HG02884 (cell line): Measurements from ENCODE around the gene CYTH4.

Experiments used
- ATAC-seq: cut with Tn5 transposase; IDR thresholded peaks from one replicate; pipeline ENCODE4 v1.9.1; 2021; ENCODE audit warnings: mild to moderate bottlenecking, moderate library complexity; ENCODE audit not compliant: unreplicated experiment

Gene CYTH4

DNA sequence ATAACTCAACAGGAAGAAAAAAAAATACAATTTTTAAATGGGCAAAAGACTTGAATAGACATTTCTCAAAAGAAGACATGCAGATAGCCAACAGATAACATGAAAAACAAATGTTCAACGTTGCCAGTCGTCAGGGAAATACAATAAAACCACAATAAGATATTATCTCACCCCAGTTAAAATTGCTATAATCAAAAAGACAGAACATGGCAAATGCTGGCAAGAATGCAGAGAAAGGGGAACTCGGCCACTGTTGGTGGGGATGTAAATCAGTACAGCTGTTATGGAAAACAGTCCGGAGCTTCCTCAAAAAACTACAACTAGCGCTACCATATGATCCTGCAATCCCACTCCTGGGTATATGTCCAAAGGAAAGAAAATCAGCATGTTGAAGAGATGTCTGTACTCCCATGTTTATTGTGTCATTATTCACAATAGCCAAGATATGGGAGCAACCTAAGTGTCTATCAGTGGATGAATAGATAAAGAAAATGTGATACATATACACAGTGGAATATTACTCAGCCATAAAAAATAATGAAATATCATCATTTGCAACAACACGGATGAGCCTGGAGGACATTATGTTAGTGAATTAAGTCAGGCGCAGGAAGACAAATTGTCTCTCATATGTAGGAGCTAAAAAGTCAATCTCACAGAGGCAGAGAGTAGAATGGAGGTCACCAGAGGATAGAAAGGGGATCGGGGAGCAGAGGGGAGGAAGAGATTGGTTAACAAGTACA is 12.2 kb upstream of the CYTH4 start:
- no peak for ATAC-seq

- ATAC-seq: no peak
Observed at GRCh38 chr22:37270928-37271650, 11.2 kb upstream of the CYTH4 start.

DNA sequence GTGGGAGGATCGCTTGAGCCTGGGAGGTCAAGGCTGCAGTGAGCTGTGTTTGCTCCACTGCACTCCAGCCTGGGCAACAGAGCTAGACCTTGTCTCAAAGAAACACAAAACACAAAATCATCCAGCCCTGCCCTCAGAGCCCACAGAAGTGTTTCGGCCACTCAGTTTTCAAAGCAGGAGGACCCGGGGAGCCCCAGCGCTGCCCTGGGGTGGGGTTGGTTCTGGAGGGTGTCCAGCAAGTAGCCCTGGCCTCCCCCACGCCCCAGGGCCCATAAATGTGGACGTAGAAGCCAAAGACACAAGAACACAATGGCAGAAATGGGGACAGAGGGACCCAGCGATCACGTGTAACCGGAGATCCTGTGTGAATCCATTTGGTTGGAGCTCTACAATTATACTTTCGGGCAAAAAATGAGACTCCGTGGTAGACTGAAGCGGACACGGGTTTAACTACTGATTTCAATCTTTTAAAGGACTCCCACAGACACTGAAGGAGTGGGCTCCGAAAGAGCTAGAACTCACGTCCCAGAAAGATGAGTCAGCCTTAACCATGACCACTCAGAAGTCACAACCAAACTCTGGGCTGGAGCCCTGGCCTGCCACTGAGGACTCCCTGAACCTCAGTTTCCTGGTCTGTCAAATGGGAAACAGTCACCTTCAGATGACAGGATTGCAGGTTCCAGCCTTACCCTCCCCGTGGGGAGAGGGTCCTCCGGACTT is 9.0 kb upstream of the CYTH4 start:
- ATAC-seq: no peak

DNA sequence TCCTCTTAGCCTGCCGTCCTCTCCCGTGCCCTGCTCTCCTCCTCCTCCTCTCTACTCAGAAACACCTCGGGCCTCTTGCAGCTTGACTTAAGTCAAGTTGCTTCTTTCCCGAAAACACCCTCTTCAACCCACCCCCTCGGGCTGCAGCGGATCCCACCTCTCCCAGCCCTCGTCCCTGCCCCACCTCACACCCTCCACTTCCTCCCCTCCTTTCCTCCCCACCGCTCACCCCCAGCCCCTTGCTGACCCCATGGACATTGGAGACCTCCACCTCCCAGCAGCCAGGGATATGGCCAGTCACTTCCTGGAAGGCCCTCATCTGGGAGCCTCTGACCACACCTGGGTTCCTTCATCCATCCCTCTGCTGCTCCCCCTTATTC is 8.5 kb upstream of the CYTH4 start:
- no peak for ATAC-seq

- ATAC-seq: no peak
Observed at GRCh38 chr22:37274380-37274862, 7.9 kb upstream of the CYTH4 start.

DNA sequence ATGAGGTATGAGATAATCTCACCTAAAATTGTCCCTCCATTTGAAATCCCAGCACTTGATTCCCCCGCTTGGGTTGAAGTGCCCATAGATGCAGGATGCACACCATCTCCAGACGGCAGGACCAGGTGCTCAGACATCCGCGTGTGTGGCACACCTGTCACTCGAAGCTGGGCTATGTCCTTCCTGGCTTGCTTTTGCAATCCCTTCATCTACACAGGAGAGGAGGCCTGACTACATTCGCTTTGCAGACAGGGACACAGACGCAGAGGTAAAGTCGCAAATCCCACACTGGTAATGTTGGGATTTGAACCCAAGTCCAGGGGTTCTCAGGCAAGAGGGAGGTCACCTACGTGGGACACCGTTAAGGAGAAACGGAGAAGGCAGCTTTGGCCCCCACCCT is 7.2 kb upstream of the CYTH4 start:
- no peak for ATAC-seq

GRCh38 chr22:37275622-37276021 is 6.7 kb upstream of the CYTH4 start:
- ATAC-seq: no peak

GRCh38 chr22:37276776-37277175 is 5.5 kb upstream of the CYTH4 start:
- no peak for ATAC-seq

DNA sequence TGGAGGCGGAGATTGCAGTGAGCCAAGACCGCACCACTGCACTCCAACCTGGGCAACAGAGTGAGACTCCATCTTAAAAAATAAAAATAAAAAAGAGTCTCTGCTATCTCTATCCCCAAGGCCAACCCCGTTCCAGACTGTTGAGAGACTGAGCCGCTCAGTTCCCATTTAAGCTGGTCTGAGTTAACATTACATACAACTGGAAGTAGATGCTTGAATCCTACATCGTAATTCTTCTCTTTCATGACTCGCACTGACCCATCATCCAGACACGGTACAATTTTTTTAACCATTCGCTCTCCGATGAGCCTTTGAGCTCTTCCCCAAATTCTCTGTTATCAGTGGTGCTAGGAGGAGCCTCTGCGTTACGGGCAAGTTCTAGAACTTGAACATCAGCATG is 4.9 kb upstream of the CYTH4 start:
- no peak for ATAC-seq

GRCh38 chr22:37278261-37278660 is 4.0 kb upstream of the CYTH4 start:
- ATAC-seq: no peak

- no peak for ATAC-seq
Observed at GRCh38 chr22:37279331-37280181, 2.8 kb upstream of the CYTH4 start.

DNA sequence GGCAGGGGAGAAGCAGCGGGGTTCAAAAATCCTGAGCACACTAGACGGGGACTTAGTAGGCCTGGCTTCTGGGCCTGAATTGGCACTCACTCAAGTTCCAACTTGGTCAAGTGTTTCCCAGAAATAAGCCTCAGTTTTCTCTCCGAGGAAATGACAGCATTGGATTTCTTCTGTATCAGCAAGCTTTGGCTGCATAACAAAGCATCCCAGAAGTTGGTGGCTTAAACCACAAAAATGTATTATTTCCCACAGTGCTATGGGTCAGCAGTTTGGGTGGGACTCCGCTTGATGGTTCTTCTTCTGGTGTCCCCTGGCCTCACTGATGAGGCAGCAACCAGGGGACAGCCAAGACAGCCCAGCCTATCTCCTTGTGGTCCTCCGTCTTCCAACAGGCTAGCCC is 1.6 kb upstream of the CYTH4 start:
- no peak for ATAC-seq

GRCh38 chr22:37281195-37281594 is 1.1 kb upstream of the CYTH4 start:
- no peak for ATAC-seq

GRCh38 chr22:37281646-37282384 is 493 bp upstream of the CYTH4 start:
- ATAC-seq: no peak

DNA sequence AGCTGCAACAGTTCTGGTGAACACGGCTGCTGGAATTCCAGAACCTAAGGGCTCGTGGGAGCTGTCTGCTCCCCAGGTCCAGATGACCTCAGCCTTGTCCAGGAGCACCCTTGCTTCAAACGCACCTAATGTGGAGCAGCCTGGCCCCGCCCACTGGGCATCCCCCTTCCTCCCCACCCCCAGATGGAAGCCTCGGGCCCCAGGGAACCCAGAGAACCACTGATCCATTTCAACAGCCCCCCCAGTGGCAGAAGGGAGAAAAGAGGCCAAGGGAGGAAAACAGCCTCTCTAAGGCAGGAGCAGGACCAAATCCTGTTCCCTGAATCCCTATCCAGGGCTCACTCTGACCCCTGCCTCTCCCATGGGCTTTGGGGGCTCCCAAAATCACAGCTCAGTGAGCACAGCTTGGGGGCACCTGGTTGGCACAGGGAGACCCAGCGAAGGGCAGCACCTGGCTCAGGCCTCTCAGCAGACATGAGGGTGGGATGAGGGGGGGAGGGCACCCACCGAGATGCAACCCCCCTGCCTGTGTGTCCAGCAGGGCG is 1.2 kb downstream of the CYTH4 start:
- no peak for ATAC-seq

DNA sequence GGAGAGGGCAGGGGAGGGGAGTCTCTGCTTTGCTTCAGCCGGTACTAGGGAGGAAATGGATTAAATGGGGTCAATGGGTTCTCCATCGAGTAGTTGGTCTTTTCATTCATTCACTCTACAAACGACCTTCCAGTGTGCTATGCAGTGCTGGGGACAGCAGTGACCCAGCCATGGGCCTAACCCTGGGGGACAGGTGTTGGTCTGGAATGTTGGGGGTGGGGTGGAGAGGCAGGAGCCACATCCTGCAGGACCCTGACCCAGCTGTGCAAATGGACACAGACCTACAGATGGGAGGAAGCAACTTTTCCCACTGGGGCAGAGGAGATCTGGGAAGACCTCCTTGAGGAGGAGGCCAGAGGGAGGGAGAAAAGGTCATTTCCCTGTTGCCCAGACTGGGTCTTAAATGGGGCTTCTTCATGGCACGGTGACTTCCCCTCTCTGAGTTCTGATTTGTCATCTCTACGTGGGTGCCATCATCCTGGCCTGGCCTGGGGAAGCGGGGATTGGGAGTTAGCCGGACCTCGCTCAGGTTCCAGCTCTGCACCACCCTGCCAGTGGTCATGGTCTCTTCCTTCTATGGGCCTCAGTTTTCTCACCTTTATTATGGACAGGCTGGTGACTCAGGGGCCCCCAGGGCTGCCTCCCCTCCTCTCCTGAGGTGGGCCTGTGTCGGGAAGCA is 2.0 kb downstream of the CYTH4 start:
- no peak for ATAC-seq

DNA sequence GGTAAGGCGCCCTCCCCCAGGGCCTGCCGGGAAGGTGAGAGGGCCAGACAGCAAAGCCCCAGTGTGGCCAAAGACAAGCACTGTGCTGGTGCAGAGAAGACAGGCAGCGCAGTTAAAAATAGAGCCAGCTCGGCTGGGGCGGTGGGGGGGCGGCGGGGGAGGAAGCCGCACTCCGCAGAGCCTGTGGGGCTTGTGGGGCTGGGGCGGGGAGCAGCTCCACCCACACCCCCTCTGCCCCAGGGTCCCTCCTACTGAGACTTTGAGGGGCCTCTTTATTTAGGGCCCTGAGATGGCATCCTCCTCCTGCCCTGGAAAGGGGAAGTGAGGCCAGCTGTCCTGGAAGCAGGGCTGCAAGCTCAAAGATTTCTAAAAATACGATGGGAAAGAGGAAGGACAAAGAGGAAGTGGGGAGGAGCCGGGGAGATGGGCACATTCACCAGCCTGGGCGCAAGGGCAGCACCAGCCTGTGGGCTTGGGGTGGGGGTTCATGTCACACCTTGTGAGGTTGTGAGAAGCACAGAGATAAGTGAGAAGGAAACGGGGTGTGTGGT is 2.6 kb downstream of the CYTH4 start:
- ATAC-seq: no peak

GRCh38 chr22:37285937-37286336 is 3.6 kb downstream of the CYTH4 start:
- no peak for ATAC-seq

DNA sequence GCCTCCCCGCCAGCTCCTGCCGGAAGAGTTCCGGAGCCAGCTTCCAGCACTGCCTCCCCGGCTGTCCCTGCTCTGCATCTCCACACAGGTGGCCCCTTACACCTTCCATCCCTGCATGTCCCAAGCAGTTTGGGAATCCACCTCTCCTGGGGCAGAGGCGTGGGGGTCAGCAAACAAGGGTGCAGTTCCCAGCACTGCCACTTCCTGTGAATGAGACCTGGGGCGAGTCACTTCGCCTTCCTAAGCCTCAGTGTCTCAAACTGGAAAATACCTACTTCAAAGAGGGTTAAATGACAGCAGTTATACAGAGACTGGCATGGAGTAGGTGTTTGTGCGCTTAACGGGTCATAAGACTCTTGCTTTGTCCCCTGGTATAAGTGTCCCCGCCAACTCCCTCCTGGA is 5.2 kb downstream of the CYTH4 start:
- ATAC-seq: no peak
